ENCODE data around the gene SYT10.

GRCh38 chr12:33480366-33480765, 40.7 kb upstream of the SYT10 start:
- TF ChIP-seq, protein P1, sequence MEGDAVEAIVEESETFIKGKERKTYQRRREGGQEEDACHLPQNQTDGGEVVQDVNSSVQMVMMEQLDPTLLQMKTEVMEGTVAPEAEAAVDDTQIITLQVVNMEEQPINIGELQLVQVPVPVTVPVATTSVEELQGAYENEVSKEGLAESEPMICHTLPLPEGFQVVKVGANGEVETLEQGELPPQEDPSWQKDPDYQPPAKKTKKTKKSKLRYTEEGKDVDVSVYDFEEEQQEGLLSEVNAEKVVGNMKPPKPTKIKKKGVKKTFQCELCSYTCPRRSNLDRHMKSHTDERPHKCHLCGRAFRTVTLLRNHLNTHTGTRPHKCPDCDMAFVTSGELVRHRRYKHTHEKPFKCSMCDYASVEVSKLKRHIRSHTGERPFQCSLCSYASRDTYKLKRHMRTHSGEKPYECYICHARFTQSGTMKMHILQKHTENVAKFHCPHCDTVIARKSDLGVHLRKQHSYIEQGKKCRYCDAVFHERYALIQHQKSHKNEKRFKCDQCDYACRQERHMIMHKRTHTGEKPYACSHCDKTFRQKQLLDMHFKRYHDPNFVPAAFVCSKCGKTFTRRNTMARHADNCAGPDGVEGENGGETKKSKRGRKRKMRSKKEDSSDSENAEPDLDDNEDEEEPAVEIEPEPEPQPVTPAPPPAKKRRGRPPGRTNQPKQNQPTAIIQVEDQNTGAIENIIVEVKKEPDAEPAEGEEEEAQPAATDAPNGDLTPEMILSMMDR (IDR thresholded peaks at IDR 0.05; ENCODE audit: low read depth, low read length, missing input control), result no peak
- TF ChIP-seq RAD21 (IDR thresholded peaks at IDR 0.05) (no peak), GABPA (IDR thresholded peaks at IDR 0.05 in 1 of 2, conservative IDR thresholded peaks at IDR 0.05 in 1 of 2) (no peak), REST (IDR thresholded peaks at IDR 0.05) (no peak), SP1 (IDR thresholded peaks at IDR 0.05) (no peak)
- TF ChIP-seq, protein P2, sequence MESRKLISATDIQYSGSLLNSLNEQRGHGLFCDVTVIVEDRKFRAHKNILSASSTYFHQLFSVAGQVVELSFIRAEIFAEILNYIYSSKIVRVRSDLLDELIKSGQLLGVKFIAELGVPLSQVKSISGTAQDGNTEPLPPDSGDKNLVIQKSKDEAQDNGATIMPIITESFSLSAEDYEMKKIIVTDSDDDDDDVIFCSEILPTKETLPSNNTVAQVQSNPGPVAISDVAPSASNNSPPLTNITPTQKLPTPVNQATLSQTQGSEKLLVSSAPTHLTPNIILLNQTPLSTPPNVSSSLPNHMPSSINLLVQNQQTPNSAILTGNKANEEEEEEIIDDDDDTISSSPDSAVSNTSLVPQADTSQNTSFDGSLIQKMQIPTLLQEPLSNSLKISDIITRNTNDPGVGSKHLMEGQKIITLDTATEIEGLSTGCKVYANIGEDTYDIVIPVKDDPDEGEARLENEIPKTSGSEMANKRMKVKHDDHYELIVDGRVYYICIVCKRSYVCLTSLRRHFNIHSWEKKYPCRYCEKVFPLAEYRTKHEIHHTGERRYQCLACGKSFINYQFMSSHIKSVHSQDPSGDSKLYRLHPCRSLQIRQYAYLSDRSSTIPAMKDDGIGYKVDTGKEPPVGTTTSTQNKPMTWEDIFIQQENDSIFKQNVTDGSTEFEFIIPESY (IDR thresholded peaks at IDR 0.05), result no peak

Measured in liver (tissue), 3 donors.